AG04450 (cell line): ENCODE results near the gene TRIM8. TPM values are rescaled to one million over a fixed set of nuclear protein-coding genes. Genes with fewer than 3 reads are reported as not detected.
A peak's percentile ranks its signal among the peaks of the same experiment; 100 is the strongest.

Experiments
- CTCF ChIA-PET: fragments of 300-600, 350-600 bp; formaldehyde crosslinking; extraction: SDS; loops from one replicate; lab custom pipeline; 2022; ENCODE audit warnings: antibody characterized with exemption, inconsistent platforms; lab: Charles Lee
- POLR2A ChIA-PET: fragments of 350-600 bp; formaldehyde crosslinking; extraction: SDS; loops from one replicate; lab custom pipeline; 2021; ENCODE audit warnings: antibody characterized with exemption, inconsistent platforms; lab: Yijun Ruan, JAX
- DNase-seq: peaks from one replicate; pipeline ENCODE4 v3.0.0-alpha.2; 2011; ENCODE audit warnings: low read depth, low spot score
- H3K27ac ChIP-seq: one replicate; pipeline ENCODE4 v1.5.1; 2012; ENCODE audit warnings: low read depth, low read length, control low read depth
- H3K27me3 ChIP-seq: one replicate; pipeline ENCODE4 v1.6.0; 2012; ENCODE audit warnings: low read length; ENCODE audit not compliant: control insufficient read depth, insufficient read depth
- H3K4me3 ChIP-seq: 2 replicates; pipeline ENCODE4 v1.5.1; 2011; ENCODE audit warnings: mild to moderate bottlenecking, low read depth, low read length, control low read depth
- H3K9me3 ChIP-seq: 2 replicates; pipeline ENCODE4 v1.5.1; 2012; ENCODE audit warnings: low read length; ENCODE audit not compliant: control insufficient read depth, insufficient read depth
- polyA plus RNA-seq: library from polyadenylated mRNA; depleted of rRNA; stranded (reverse); fragments of >200 nt; gene quantifications from 2 replicates; pipeline ENCODE4 v1.2.3, GENCODE V29; 2011; rRNA removed
- TF ChIP-seq, protein P1 (sequence below): IDR thresholded peaks from 2 replicates; pipeline ENCODE4 v1.5.1; 2011; ENCODE audit warnings: low read depth, low read length, control low read depth, inconsistent platforms

TRIM8 gene
- polyA plus RNA-seq, 1 experiment, result 66.8 TPM

DNA sequence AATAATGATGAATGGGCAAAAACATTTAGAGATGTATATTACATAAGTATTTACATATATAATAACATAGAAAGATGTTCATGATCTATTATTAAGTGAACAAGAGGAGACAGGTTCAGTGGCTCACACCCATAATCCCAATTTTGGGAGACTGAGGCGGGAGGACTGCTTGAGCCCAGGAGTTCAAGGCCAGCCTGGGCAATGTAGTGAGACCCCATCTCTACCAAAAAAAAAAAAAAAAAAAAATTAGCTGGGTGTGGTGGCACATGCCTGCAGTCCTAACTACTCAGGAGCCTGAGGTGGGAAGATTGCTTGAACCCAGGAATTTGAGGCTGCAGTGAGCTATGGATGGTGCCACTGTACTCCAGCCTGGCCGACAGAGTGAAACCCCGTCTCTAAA lies 57.5 kb downstream of the TRIM8 start:
- TF ChIP-seq, protein P1, sequence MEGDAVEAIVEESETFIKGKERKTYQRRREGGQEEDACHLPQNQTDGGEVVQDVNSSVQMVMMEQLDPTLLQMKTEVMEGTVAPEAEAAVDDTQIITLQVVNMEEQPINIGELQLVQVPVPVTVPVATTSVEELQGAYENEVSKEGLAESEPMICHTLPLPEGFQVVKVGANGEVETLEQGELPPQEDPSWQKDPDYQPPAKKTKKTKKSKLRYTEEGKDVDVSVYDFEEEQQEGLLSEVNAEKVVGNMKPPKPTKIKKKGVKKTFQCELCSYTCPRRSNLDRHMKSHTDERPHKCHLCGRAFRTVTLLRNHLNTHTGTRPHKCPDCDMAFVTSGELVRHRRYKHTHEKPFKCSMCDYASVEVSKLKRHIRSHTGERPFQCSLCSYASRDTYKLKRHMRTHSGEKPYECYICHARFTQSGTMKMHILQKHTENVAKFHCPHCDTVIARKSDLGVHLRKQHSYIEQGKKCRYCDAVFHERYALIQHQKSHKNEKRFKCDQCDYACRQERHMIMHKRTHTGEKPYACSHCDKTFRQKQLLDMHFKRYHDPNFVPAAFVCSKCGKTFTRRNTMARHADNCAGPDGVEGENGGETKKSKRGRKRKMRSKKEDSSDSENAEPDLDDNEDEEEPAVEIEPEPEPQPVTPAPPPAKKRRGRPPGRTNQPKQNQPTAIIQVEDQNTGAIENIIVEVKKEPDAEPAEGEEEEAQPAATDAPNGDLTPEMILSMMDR, result no peak
- POLR2A ChIA-PET, result interaction anchor here (1.0 kb wide), 2 partner anchors 9 to 26 kb away, joined by 3 read pairs; no protein-coding TSS in a partner anchor
- CTCF ChIA-PET, result interaction anchor here (1.2 to 3.4 kb wide), 3 partner anchors 9 to 52 kb away, joined by 3 to 14 read pairs (median 8); no protein-coding TSS in a partner anchor
- Histone ChIP-seq H3K27ac (no peak overlapping the region), H3K4me3 (no peak overlapping the region), H3K9me3 (no peaks in the 10 kb centered on the region), H3K27me3 (no peaks in the 10 kb centered on the region)
- no peak for DNase-seq

DNA sequence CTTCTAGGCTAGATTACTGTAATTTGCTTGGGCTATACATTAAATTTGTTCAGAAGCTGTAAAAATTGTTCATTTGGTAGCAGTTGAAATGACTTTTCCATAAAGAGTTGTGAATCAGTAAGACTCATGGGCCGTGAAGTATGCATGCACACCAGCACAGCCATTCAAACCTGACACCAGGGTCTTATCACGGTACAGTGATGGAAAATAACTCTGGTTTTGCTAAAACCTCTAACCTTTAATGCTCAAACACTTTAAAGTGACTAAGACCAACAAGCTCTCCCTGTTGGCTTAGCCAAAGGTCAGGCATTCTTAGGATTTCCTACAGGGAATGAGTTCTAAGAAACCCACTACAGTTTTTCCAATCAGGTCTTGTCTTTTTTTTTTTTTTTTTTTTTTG lies 58.5 kb downstream of the TRIM8 start:
- ChIA-PET POLR2A (interaction anchor here (0.6 kb wide), 1 partner anchor 15 kb away, joined by 5 read pairs; no protein-coding TSS in a partner anchor), CTCF (interaction anchor here (1.2 kb wide), 1 partner anchor 25 kb away, joined by 3 read pairs; no protein-coding TSS in a partner anchor)
- H3K27ac ChIP-seq, result no peak overlapping the region
- H3K4me3 ChIP-seq, result no peak overlapping the region
- no peaks in the 10 kb centered on the region for H3K27me3 ChIP-seq
- TF ChIP-seq, protein P1, result no peak
- H3K9me3 ChIP-seq, result no peaks in the 10 kb centered on the region
- DNase-seq, result no peak

DNA sequence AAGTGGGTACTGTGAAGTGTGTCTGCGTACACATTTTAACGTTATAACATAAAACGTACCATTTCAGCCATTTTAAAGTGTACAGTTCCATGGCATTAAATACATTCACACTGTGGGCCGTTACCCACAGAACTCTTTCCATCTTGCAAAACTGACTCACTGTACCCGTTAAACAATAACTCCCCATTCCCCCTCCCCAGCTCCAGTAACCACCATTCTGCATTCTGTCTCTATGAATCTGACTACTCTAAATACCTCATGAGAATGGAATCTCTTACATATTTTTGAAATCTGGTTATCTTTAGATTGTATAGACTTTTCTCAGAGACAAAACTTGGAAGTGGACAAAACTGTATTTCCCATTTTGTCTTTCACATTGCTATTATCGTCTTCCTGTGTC lies 60.6 kb downstream of the TRIM8 start:
- POLR2A ChIA-PET, result interaction anchor here (1.0 kb wide), 1 partner anchor 30 kb away, joined by 3 read pairs; no protein-coding TSS in a partner anchor
- H3K9me3 ChIP-seq, result no peaks in the 10 kb centered on the region
- TF ChIP-seq, protein P1, result no peak
- CTCF ChIA-PET, result interaction anchor here (0.6 to 1.5 kb wide), 2 partner anchors 26 to 540 kb away, joined by 3 to 5 read pairs; no protein-coding TSS in a partner anchor
- no peak for DNase-seq
- peak overlapping the region; percentile 55 for H3K27ac ChIP-seq
- H3K4me3 ChIP-seq, result no peak overlapping the region
- no peaks in the 10 kb centered on the region for H3K27me3 ChIP-seq

DNA sequence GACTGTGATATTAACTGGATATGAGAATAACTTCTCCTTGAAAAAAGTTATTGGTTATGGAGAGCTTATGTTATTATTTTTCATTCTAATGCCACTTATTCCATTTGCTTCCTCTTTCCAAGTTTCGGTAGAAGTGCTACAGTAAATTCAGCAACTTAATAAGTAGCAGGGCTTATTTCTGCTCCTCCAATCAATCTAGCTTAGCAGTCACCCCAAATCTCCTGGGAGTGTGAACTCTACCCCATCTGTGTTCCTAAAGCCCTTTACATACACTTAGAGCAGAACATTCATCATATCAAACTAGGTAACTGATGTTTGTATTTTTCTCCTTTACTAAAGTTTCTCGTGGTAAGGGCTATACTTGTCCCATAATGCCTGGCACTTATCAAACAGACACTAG lies 61.3 kb downstream of the TRIM8 start:
- Histone ChIP-seq H3K9me3 (no peaks in the 10 kb centered on the region), H3K27ac (no peak overlapping the region), H3K4me3 (no peak overlapping the region), H3K27me3 (no peaks in the 10 kb centered on the region)
- no peak for DNase-seq
- CTCF ChIA-PET, result interaction anchor here (1.5 kb wide), 1 partner anchor 27 kb away, joined by 5 read pairs; no protein-coding TSS in a partner anchor
- POLR2A ChIA-PET, result interaction anchor here (1.0 kb wide), 1 partner anchor 30 kb away, joined by 3 read pairs; no protein-coding TSS in a partner anchor
- TF ChIP-seq, protein P1, result no peak

Other genes with a start within 250 kb of the TRIM8 start
- 26.1 and 29.3 TPM in 2 replicates for gene NFKB2, start 248.8 kb upstream of the TRIM8 start, polyA plus RNA-seq
- 5.5 and 8.2 TPM in 2 replicates for gene PSD, start 225.7 kb upstream of the TRIM8 start, polyA plus RNA-seq
- 2.7 and 4.3 TPM in 2 replicates for gene FBXL15, start 223.6 kb upstream of the TRIM8 start, polyA plus RNA-seq
- 61.1 and 68.6 TPM in 2 replicates for gene CUEDC2, start 211.9 kb upstream of the TRIM8 start, polyA plus RNA-seq
- gene C10orf95, start 192.9 kb upstream of the TRIM8 start, polyA plus RNA-seq, result 0.06 TPM in 1 of 2 replicates, not detected in the other
- 164 and 192 TPM in 2 replicates for gene ACTR1A, start 141.8 kb upstream of the TRIM8 start, polyA plus RNA-seq
- gene SUFU, start 140.5 kb upstream of the TRIM8 start, polyA plus RNA-seq, result 11.0 and 13.2 TPM in 2 replicates
- gene ARL3, start 69.9 kb downstream of the TRIM8 start, polyA plus RNA-seq, result 16.5 and 19.2 TPM in 2 replicates
- gene SFXN2, start 70.2 kb downstream of the TRIM8 start, polyA plus RNA-seq, result 6.5 and 7.2 TPM in 2 replicates
- 27.6 and 28.1 TPM in 2 replicates for gene WBP1L, start 99.5 kb downstream of the TRIM8 start, polyA plus RNA-seq
- gene CYP17A1, start 192.9 kb downstream of the TRIM8 start, polyA plus RNA-seq, result not detected in 2 replicates
- 21.0 and 31.1 TPM in 2 replicates for gene BORCS7, start 209.8 kb downstream of the TRIM8 start, polyA plus RNA-seq
- 4.0 and 6.7 TPM in 2 replicates for gene AS3MT, start 225.0 kb downstream of the TRIM8 start, polyA plus RNA-seq